Measurements from ENCODE around the gene TTLL11.

TTLL11 gene

GRCh38 chr9:121780177-121781040, 312.7 kb downstream of the TTLL11 start:
- DNase-seq, result no peak

- DNase-seq, result no peak
Measured at GRCh38 chr9:121779381-121780117, 313.6 kb downstream of the TTLL11 start.

GRCh38 chr9:121778252-121779225, 314.6 kb downstream of the TTLL11 start:
- no peak for DNase-seq

- DNase-seq, result no peak
Measured at GRCh38 chr9:121776739-121777637, 316.1 kb downstream of the TTLL11 start.

GRCh38 chr9:121776001-121776738, 316.9 kb downstream of the TTLL11 start:
- DNase-seq, result no peak

- peak; percentile 56 to 87 for DNase-seq
Measured at GRCh38 chr9:121774715-121775613, 318.1 kb downstream of the TTLL11 start.

GRCh38 chr9:121773954-121774714, 319.0 kb downstream of the TTLL11 start:
- peak; percentile 23 to 45 for DNase-seq

- DNase-seq, result no peak
Measured at GRCh38 chr9:121773286-121773953, 319.7 kb downstream of the TTLL11 start.

- no peak for DNase-seq
Measured at GRCh38 chr9:121772600-121773285, 320.4 kb downstream of the TTLL11 start.

Data from NCI-H524 (cell line).